Muscle of back (tissue), 10 donors: ENCODE data around the gene PTGES2. TPM values are rescaled to one million over a fixed set of nuclear protein-coding genes. Genes with fewer than 3 reads are reported as not detected.

Experiments used
- polyA plus RNA-seq, 10 donors: library from polyadenylated mRNA; unstranded; fragments of 120-200 nt; gene quantifications; one replicate each; pipeline ENCODE4 v1.2.1, GENCODE V29; 2013; ENCODE audit not compliant: insufficient read length in 10 of 10

Gene PTGES2
- polyA plus RNA-seq, 10 donors = 28.2 to 40.0 (median 36.1) TPM

Other genes starting within 250 kb of the PTGES2 start
- gene ST6GALNAC6, start 228.1 kb downstream of the PTGES2 start, polyA plus RNA-seq = 10 to 100 TPM; 40.4 to 58.5 (median 46.6) TPM
- 10 to 100 TPM; 24.8 to 41.2 (median 29.6) TPM for gene ST6GALNAC4, start 210.7 kb downstream of the PTGES2 start, polyA plus RNA-seq
- 1 to 10 TPM; 1.3 to 5.7 (median 2.1) TPM for gene PIP5KL1, start 197.0 kb downstream of the PTGES2 start, polyA plus RNA-seq
- 10 to 100 TPM; 15.7 to 25.3 (median 22.5) TPM for gene DPM2, start 189.9 kb downstream of the PTGES2 start, polyA plus RNA-seq
- 10 to 100 TPM; 15.4 to 27.3 (median 17.4) TPM for gene EEIG1, start 146.7 kb downstream of the PTGES2 start, polyA plus RNA-seq
- 1 to 10 TPM; 6.3 to 9.2 (median 8.0) TPM for gene NAIF1, start 60.4 kb downstream of the PTGES2 start, polyA plus RNA-seq
- 10 to 100 TPM in 9 of 10 donors, 1 to 10 TPM in 1; 9.6 to 16.2 (median 12.0) TPM for gene SLC25A25, start 59.5 kb downstream of the PTGES2 start, polyA plus RNA-seq
- 1 to 10 TPM in 1 of 10 donors, under 1 TPM in 9; 0.16 to 1.3 (median 0.68) TPM for gene LCN2, start 21.7 kb upstream of the PTGES2 start, polyA plus RNA-seq
- 10 to 100 TPM; 19.9 to 33.8 (median 26.3) TPM for gene BBLN, start 32.5 kb upstream of the PTGES2 start, polyA plus RNA-seq
- gene CIZ1, start 63.8 kb upstream of the PTGES2 start, polyA plus RNA-seq = 100 to 1,000 TPM in 4 of 10 donors, 10 to 100 TPM in 6; 84.8 to 128 (median 99.1) TPM
- 100 to 1,000 TPM in 1 of 10 donors, 10 to 100 TPM in 9; 32.0 to 119 (median 52.2) TPM for gene DNM1, start 75.7 kb upstream of the PTGES2 start, polyA plus RNA-seq
- gene GOLGA2, start 148.3 kb upstream of the PTGES2 start, polyA plus RNA-seq = 100 to 1,000 TPM in 1 of 10 donors, 10 to 100 TPM in 9; 76.3 to 111 (median 90.5) TPM
- gene SWI5, start 148.5 kb upstream of the PTGES2 start, polyA plus RNA-seq = 10 to 100 TPM; 17.9 to 26.9 (median 23.6) TPM
- 10 to 100 TPM; 18.3 to 25.7 (median 21.9) TPM for gene TRUB2, start 194.7 kb upstream of the PTGES2 start, polyA plus RNA-seq
- gene COQ4, start 195.1 kb upstream of the PTGES2 start, polyA plus RNA-seq = 10 to 100 TPM; 18.6 to 39.2 (median 27.4) TPM
- gene SLC27A4, start 212.8 kb upstream of the PTGES2 start, polyA plus RNA-seq = 10 to 100 TPM in 5 of 10 donors, 1 to 10 TPM in 5; 7.8 to 13.4 (median 10.7) TPM
- 10 to 100 TPM; 47.6 to 72.9 (median 63.7) TPM for gene URM1, start 243.6 kb upstream of the PTGES2 start, polyA plus RNA-seq